Stimulated activated CD8-positive, alpha-beta memory T cell treated with anti-CD3 and anti-CD28 coated beads, Interleukin-4, amount 100 ng/mL, for 4 hours (primary cell): Measurements from ENCODE around the gene RNF4.
A peak's percentile ranks its signal among the peaks of the same experiment; 100 is the strongest.
"Not testable (repeated sequence)": the region's sequence is repeated elsewhere in the genome, so short reads cannot be mapped to it uniquely, and the experiment has no call there.

ENCODE experiments used
- DNase-seq, 2 donors: peaks; one replicate each; pipeline ENCODE4 v3.0.0-alpha.2; 2020; ENCODE audit warnings: low read depth in 2 of 2, low spot score in 1 of 2

The RNF4 gene

GRCh38 chr4:2526559-2526958 lies 57.7 kb downstream of the RNF4 start:
- DNase-seq, result no peak

- no peak for DNase-seq
These were observed 66.0 kb downstream of the RNF4 start for GRCh38 chr4:2534904-2535375.

- peak; percentile 11 to 12 for DNase-seq
These were observed 66.7 kb downstream of the RNF4 start for GRCh38 chr4:2535376-2536192.

- DNase-seq, result peak; percentile 94 to 100
These were observed 67.5 kb downstream of the RNF4 start, which contains the start of gene FAM193A for GRCh38 chr4:2536193-2537010. FAM193A (plus strand) TSS chr4:2536647; CDS start chr4:2536916, 269 bp downstream.

GRCh38 chr4:2537011-2537830 lies 68.3 kb downstream of the RNF4 start:
- peak; percentile 6 to 23 for DNase-seq

- not testable (repeated sequence) for DNase-seq
These were observed 74.8 kb downstream of the RNF4 start for GRCh38 chr4:2543580-2544191.

GRCh38 chr4:2545321-2546013 lies 76.6 kb downstream of the RNF4 start:
- DNase-seq, result no peak

GRCh38 chr4:2546286-2546823 lies 77.4 kb downstream of the RNF4 start:
- no peak for DNase-seq

GRCh38 chr4:2546961-2547691 lies 78.2 kb downstream of the RNF4 start:
- not testable (repeated sequence) for DNase-seq

GRCh38 chr4:2551118-2551517 lies 82.2 kb downstream of the RNF4 start:
- DNase-seq, result no peak

- DNase-seq, result no peak
These were observed 83.9 kb downstream of the RNF4 start for GRCh38 chr4:2552806-2553205.

GRCh38 chr4:2558301-2558700 lies 89.4 kb downstream of the RNF4 start:
- no peak for DNase-seq

GRCh38 chr4:2560167-2560566 lies 91.3 kb downstream of the RNF4 start:
- DNase-seq, result no peak
